Measurements from ENCODE around the gene NTPCR.
"Not testable (repeated sequence)": the region's sequence is repeated elsewhere in the genome, so short reads cannot be mapped to it uniquely, and the experiment has no call there.

NTPCR gene

GRCh38 chr1:232950197-232951176 lies at the start of gene NTPCR:
NTPCR (plus strand) TSS chr1:232950611; CDS start chr1:232950711, 100 bp downstream.
- peak; percentile 78 for DNase-seq

- no peak for DNase-seq
Measured at GRCh38 chr1:232900818-232901217, 49.6 kb upstream of the NTPCR start.

GRCh38 chr1:232901255-232901654 lies 49.2 kb upstream of the NTPCR start:
- no peak for DNase-seq

- DNase-seq: no peak
Measured at GRCh38 chr1:232902774-232903350, 47.5 kb upstream of the NTPCR start.

- no peak for DNase-seq
Measured at GRCh38 chr1:232904131-232904530, 46.3 kb upstream of the NTPCR start.

- no peak for DNase-seq
Measured at GRCh38 chr1:232904566-232904965, 45.8 kb upstream of the NTPCR start.

- no peak for DNase-seq
Measured at GRCh38 chr1:232905331-232906034, 44.9 kb upstream of the NTPCR start.

GRCh38 chr1:232906441-232906840 lies 44.0 kb upstream of the NTPCR start:
- no peak for DNase-seq

GRCh38 chr1:232908831-232909230 lies 41.6 kb upstream of the NTPCR start:
- no peak for DNase-seq

- no peak for DNase-seq
Measured at GRCh38 chr1:232909752-232910151, 40.7 kb upstream of the NTPCR start.

GRCh38 chr1:232911027-232911599 lies 39.3 kb upstream of the NTPCR start:
- DNase-seq: no peak

- no peak for DNase-seq
Measured at GRCh38 chr1:232912845-232913580, 37.4 kb upstream of the NTPCR start.

- not testable (repeated sequence) for DNase-seq
Measured at GRCh38 chr1:232914271-232914670, 36.1 kb upstream of the NTPCR start.

GRCh38 chr1:232915212-232915611 lies 35.2 kb upstream of the NTPCR start:
- no peak for DNase-seq

- no peak for DNase-seq
Measured at GRCh38 chr1:232917053-232917452, 33.4 kb upstream of the NTPCR start.

GRCh38 chr1:232921381-232921780 lies 29.0 kb upstream of the NTPCR start:
- DNase-seq: no peak

GRCh38 chr1:232922485-232922884 lies 27.9 kb upstream of the NTPCR start:
- no peak for DNase-seq

GRCh38 chr1:232923739-232924386 lies 26.5 kb upstream of the NTPCR start:
- DNase-seq: no peak

- no peak for DNase-seq
Measured at GRCh38 chr1:232924874-232925273, 25.5 kb upstream of the NTPCR start.

- DNase-seq: no peak
Measured at GRCh38 chr1:232925421-232926220, 24.8 kb upstream of the NTPCR start.

GRCh38 chr1:232927166-232927565 lies 23.2 kb upstream of the NTPCR start:
- not testable (repeated sequence) for DNase-seq

All from 8988T (cell line).